WTC11 (cell line): ENCODE measurements around the gene DISP2. TPM values are rescaled to one million over a fixed set of nuclear protein-coding genes. Genes with fewer than 3 reads are reported as not detected.

Experiments used
- ATAC-seq: fragments of 200-7000 bp; cut with Tn5 transposase; 2 replicates; pipeline ENCODE4 v1.10.0; 2021; ENCODE audit warnings: mild to moderate bottlenecking, moderate library complexity
- CTCF ChIA-PET: fragments of 300-600 bp; sonication (Branson Sonifier 250); formaldehyde crosslinking; loops from one replicate; lab custom pipeline; 2021; ENCODE audit warnings: antibody characterized with exemption; lab: Charles Lee
- POLR2A ChIA-PET: fragments of 350-600 bp; sonication (Branson Sonifier 250); formaldehyde crosslinking; loops from one replicate; lab custom pipeline; 2021; ENCODE audit warnings: antibody characterized with exemption; lab: Charles Lee
- DNase-seq: peaks from one replicate; pipeline ENCODE4 v3.0.0; 2021; ENCODE audit warnings: low spot score
- H3K27ac Mint-ChIP-seq: 2 replicates; pipeline ENCODE4 v1.8.0; 2021; ENCODE audit warnings: mixed read lengths
- H3K27me3 Mint-ChIP-seq: 2 replicates; pipeline ENCODE4 v1.8.0; 2021; ENCODE audit warnings: low read depth, mild to moderate bottlenecking, moderate library complexity, mixed read lengths
- H3K36me3 Mint-ChIP-seq: 2 replicates; pipeline ENCODE4 v1.8.0; 2021; ENCODE audit warnings: mixed read lengths
- H3K4me1 Mint-ChIP-seq: 2 replicates; pipeline ENCODE4 v1.8.0; 2022; ENCODE audit warnings: mixed read lengths
- H3K4me3 Mint-ChIP-seq: 2 replicates; pipeline ENCODE4 v1.8.0; 2021; ENCODE audit warnings: mild to moderate bottlenecking, moderate library complexity, mixed read lengths
- H3K9me3 Mint-ChIP-seq: 2 replicates; pipeline ENCODE4 v1.8.0; 2021; ENCODE audit warnings: mixed read lengths
- AFF4 ChIP-seq: sonication (generic); formaldehyde crosslinking; IDR thresholded peaks from 2 replicates; pipeline ENCODE4 v1.8.1; 2023; ENCODE audit warnings: mild to moderate bottlenecking, missing genetic modification reagents, borderline replicate concordance
- AR ChIP-seq: fragments of 250-450 bp; sonication (Bioruptor Pico); IDR thresholded peaks from 2 replicates; pipeline ENCODE4 v1.9.0; 2021; ENCODE audit warnings: mild to moderate bottlenecking
- ATF3 ChIP-seq: sonication (generic); formaldehyde crosslinking; conservative IDR thresholded peaks from 2 replicates; pipeline ENCODE4 v1.8.1; 2022; ENCODE audit warnings: mild to moderate bottlenecking, missing genetic modification reagents
- CBFB ChIP-seq: sonication (generic); formaldehyde crosslinking; IDR thresholded peaks from 2 replicates; pipeline ENCODE4 v1.8.1; 2022; ENCODE audit warnings: mild to moderate bottlenecking, low read depth, missing genetic modification reagents
- ELF4 ChIP-seq: sonication (generic); formaldehyde crosslinking; IDR thresholded peaks from 2 replicates; pipeline ENCODE4 v1.8.1; 2022; ENCODE audit warnings: low read depth, mild to moderate bottlenecking, moderate library complexity, missing genetic modification reagents
- EMX1 ChIP-seq: fragments of 250-450 bp; sonication (Bioruptor Pico); IDR thresholded peaks from 2 replicates; pipeline ENCODE4 v1.8.0; 2021; ENCODE audit warnings: mild to moderate bottlenecking
- ERG ChIP-seq: fragments of 250-450 bp; sonication (Bioruptor Pico); IDR thresholded peaks from 2 replicates; pipeline ENCODE4 v1.8.0; 2021; ENCODE audit warnings: mild to moderate bottlenecking
- ESRRA ChIP-seq: sonication (generic); formaldehyde crosslinking; IDR thresholded peaks from 2 replicates; pipeline ENCODE4 v1.8.1; 2022; ENCODE audit warnings: mild to moderate bottlenecking, missing genetic modification reagents, borderline replicate concordance
- FOXK1 ChIP-seq: sonication (generic); formaldehyde crosslinking; IDR thresholded peaks from 2 replicates; pipeline ENCODE4 v1.8.0; 2022; ENCODE audit warnings: mild to moderate bottlenecking, moderate library complexity, missing genetic modification reagents
- GTF2I ChIP-seq: fragments of 250-450 bp; sonication (Bioruptor Pico); conservative IDR thresholded peaks from 2 replicates; pipeline ENCODE4 v1.4.0; 2021; ENCODE audit warnings: mild to moderate bottlenecking
- IRF1 ChIP-seq: sonication (generic); formaldehyde crosslinking; IDR thresholded peaks from 2 replicates; pipeline ENCODE4 v1.8.0; 2023; ENCODE audit warnings: missing genetic modification reagents
- NFYB ChIP-seq: sonication (generic); formaldehyde crosslinking; conservative IDR thresholded peaks from 2 replicates; pipeline ENCODE4 v1.8.0; 2022; ENCODE audit warnings: low read depth, missing genetic modification reagents
- STAT6 ChIP-seq: sonication (generic); formaldehyde crosslinking; conservative IDR thresholded peaks from 2 replicates; pipeline ENCODE4 v1.8.1; 2023; ENCODE audit warnings: mild to moderate bottlenecking, low read depth, missing genetic modification reagents, moderate library complexity
- TCF7 ChIP-seq: sonication (generic); formaldehyde crosslinking; IDR thresholded peaks from 2 replicates; pipeline ENCODE4 v1.8.0; 2022; ENCODE audit warnings: mild to moderate bottlenecking, low read depth, missing genetic modification reagents, moderate library complexity
- USF2 ChIP-seq: sonication (generic); formaldehyde crosslinking; IDR thresholded peaks from 2 replicates; pipeline ENCODE4 v1.8.1; 2023; ENCODE audit warnings: mild to moderate bottlenecking, missing genetic modification reagents, moderate library complexity
- ZNF121 ChIP-seq: sonication (generic); formaldehyde crosslinking; IDR thresholded peaks from 2 replicates; pipeline ENCODE4 v1.8.0; 2023; ENCODE audit warnings: missing genetic modification reagents
- ZNF219 ChIP-seq: sonication (generic); formaldehyde crosslinking; IDR thresholded peaks from 2 replicates; pipeline ENCODE4 v1.8.0; 2023; ENCODE audit warnings: missing genetic modification reagents, mild to moderate bottlenecking, borderline replicate concordance
- ZNF281 ChIP-seq: sonication (generic); formaldehyde crosslinking; IDR thresholded peaks from 2 replicates; pipeline ENCODE4 v1.8.0; 2023; ENCODE audit warnings: mild to moderate bottlenecking, missing genetic modification reagents
- total RNA-seq: library from RNA; stranded (reverse); gene quantifications from 3 replicates; pipeline ENCODE4 v1.2.3, GENCODE V29; 2021

DISP2 gene
- total RNA-seq, 1 experiment from 2014 or later, result 3.5 TPM

- no peak for TF ChIP-seq ZNF281 (CRISPR knock-in tag)
- TF ChIP-seq ERG (CRISPR knock-in tag), result 0 out of 2 replicates have a peak, but pooled peaks have one; percentile 42
- no peak for TF ChIP-seq NFYB (CRISPR knock-in tag)
- TF ChIP-seq ESRRA, result no peak
- TF ChIP-seq ZNF121, result no peak
- TF ChIP-seq FOXK1 (CRISPR knock-in tag), result 0 out of 2 replicates have a peak, but pooled peaks have one; percentile 50
- TF ChIP-seq AFF4 (CRISPR knock-in tag), result no peak
- TF ChIP-seq ELF4 (CRISPR knock-in tag), result no peak
- no peak for TF ChIP-seq IRF1 (CRISPR knock-in tag)
Observed at GRCh38 chr15:40421246-40422157, 63.5 kb downstream of the DISP2 start (continued).

- DNase-seq (no peak), ATAC-seq (no peak)
- H3K27me3 Mint-ChIP-seq, result no peaks in the 10 kb centered on the region; the same call in 1 of the 2 replicates
- H3K36me3 Mint-ChIP-seq, result no peaks in the 10 kb centered on the region
- no peaks in the 10 kb centered on the region for H3K9me3 Mint-ChIP-seq
- H3K4me3 Mint-ChIP-seq, result no peak overlapping the region
- ChIA-PET POLR2A (no interaction called here), CTCF (interaction anchor here (0.8 to 8.5 kb wide), 6 partner anchors 15 to 150 kb away, joined by 3 to 98 read pairs (median 6); partner anchors contain the start of genes BAHD1 and CCDC9B)
- no peak overlapping the region for H3K27ac Mint-ChIP-seq
- peaks cover 26% of the 10 kb centered on the region for H3K4me1 Mint-ChIP-seq
- TF ChIP-seq ZNF219 (CRISPR knock-in tag) (no peak), CBFB (CRISPR knock-in tag) (no peak), STAT6 (CRISPR knock-in tag) (no peak), GTF2I (CRISPR knock-in tag) (no peak), AR (CRISPR knock-in tag) (no peak), USF2 (CRISPR knock-in tag) (no peak), TCF7 (CRISPR knock-in tag) (no peak), EMX1 (no peak), ATF3 (CRISPR knock-in tag) (no peak)
Observed at GRCh38 chr15:40424483-40425115, 66.6 kb downstream of the DISP2 start.
